Loucy (cell line): Measurements from ENCODE around the gene WHRN.

Source experiments
- H2AFZ ChIP-seq: fragments of 200-600 bp; sonication (generic); 2 replicates; pipeline ENCODE4 v1.6.0; 2016; ENCODE audit warnings: antibody characterized with exemption, mild to moderate bottlenecking, low read length, moderate library complexity
- H3F3A ChIP-seq: fragments of 200-600 bp; 2 replicates; pipeline ENCODE4 v1.6.0; 2016; ENCODE audit warnings: antibody characterized with exemption, low read depth, mild to moderate bottlenecking
- H3K27me3 ChIP-seq: fragments of 200-600 bp; sonication (generic); 2 replicates; pipeline ENCODE4 v1.6.1; 2014; ENCODE audit warnings: low read length, mild to moderate bottlenecking; ENCODE audit not compliant: insufficient read depth, poor library complexity, severe bottlenecking
- H3K36me3 ChIP-seq: fragments of 200-600 bp; sonication (generic); 2 replicates; pipeline ENCODE4 v1.6.1; 2016; ENCODE audit warnings: low read length; ENCODE audit not compliant: insufficient read depth
- H3K4me1 ChIP-seq: fragments of 200-600 bp; sonication (generic); 2 replicates; pipeline ENCODE4 v1.5.1; 2014; ENCODE audit warnings: low read length, mild to moderate bottlenecking; ENCODE audit not compliant: insufficient read depth, poor library complexity, severe bottlenecking
- H3K4me2 ChIP-seq: fragments of 200-600 bp; sonication (generic); 2 replicates; pipeline ENCODE4 v1.6.0; 2014; ENCODE audit warnings: antibody characterized with exemption, low read length, low read depth, mild to moderate bottlenecking; ENCODE audit not compliant: poor library complexity, severe bottlenecking
- H3K4me3 ChIP-seq: fragments of 200-600 bp; sonication (generic); 2 replicates; pipeline ENCODE4 v1.5.1; 2014; ENCODE audit warnings: low read length, mild to moderate bottlenecking, mixed read lengths; ENCODE audit not compliant: poor library complexity, severe bottlenecking
- H3K79me2 ChIP-seq: fragments of 200-600 bp; sonication (generic); 2 replicates; pipeline ENCODE4 v1.6.1; 2014; ENCODE audit warnings: low read length; ENCODE audit not compliant: insufficient read depth
- H3K9ac ChIP-seq: fragments of 200-600 bp; sonication (generic); 2 replicates; pipeline ENCODE4 v1.6.0; 2014; ENCODE audit warnings: mild to moderate bottlenecking, low read depth, low read length, moderate library complexity; ENCODE audit not compliant: poor library complexity, severe bottlenecking
- H3K9me2 ChIP-seq: fragments of 200-600 bp; sonication (generic); replicated peaks from 2 replicates; pipeline ENCODE4 v1.6.1; 2016; ENCODE audit warnings: low read depth, low read length, mixed read lengths
- H3K9me3 ChIP-seq: fragments of 200-600 bp; sonication (generic); 2 replicates; pipeline ENCODE4 v1.6.1; 2014; ENCODE audit warnings: mild to moderate bottlenecking, antibody characterized with exemption, low read length, low read depth; ENCODE audit not compliant: insufficient read depth
- H4K20me1 ChIP-seq: fragments of 200-600 bp; sonication (generic); 2 replicates; pipeline ENCODE4 v1.6.0; 2014; ENCODE audit warnings: antibody characterized with exemption, low read length, mild to moderate bottlenecking; ENCODE audit not compliant: insufficient read depth, poor library complexity, severe bottlenecking
- EZH2phosphoT487 ChIP-seq: fragments of 200-600 bp; IDR thresholded peaks from 2 replicates; pipeline ENCODE4 v1.6.1; 2018; ENCODE audit warnings: antibody characterized with exemption, mild to moderate bottlenecking, moderate library complexity, borderline replicate concordance
- TF ChIP-seq, protein P1 (sequence below): fragments of 200-600 bp; sonication (generic); conservative IDR thresholded peaks from 2 replicates; pipeline ENCODE4 v1.5.1; 2014; ENCODE audit warnings: mild to moderate bottlenecking, antibody characterized with exemption, low read length

WHRN gene

DNA sequence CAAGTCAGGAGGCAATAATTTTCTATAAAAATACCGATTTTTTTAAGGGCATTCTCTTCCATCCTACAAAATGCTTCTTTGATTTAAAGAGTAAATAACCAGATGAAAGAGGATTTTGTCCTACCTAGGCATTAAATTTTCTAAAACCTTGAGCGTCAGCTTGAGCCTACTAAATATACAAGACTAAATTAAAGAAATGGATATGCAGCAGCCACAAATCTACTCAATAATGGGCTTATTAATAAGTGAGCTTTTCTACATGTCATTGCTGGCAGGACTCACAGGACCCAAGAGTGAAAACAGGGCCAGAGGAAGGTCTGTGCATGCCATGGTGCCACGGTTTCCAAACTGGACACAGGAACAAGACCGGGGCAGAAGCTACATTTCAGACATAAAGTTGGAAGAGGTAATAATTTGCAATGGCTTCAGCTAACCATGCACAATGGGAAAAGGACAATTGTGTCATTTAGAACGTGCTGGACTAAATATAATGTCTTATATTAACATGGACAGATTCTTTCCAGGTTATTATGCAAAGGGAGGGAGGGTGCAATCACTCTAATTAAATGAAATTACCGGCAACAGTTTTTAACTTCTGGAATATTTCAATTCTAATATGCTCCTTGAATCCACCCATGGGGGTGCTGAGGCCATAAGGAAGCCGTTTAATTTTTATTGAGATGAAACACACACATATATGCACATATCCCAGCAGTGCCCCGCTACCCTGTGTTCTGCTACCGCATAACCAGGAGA, 5.2 kb downstream of the WHRN start:
- Histone ChIP-seq H2AFZ (no peak overlapping the region), H3F3A (no peaks in the 10 kb centered on the region), H3K36me3 (no peaks in the 10 kb centered on the region), H3K4me3 (no peak overlapping the region), H3K9me2 (no peaks in the 10 kb centered on the region), H3K79me2 (no peaks in the 10 kb centered on the region), H3K9ac (no peak overlapping the region), H3K4me1 (no peaks in the 10 kb centered on the region), H4K20me1 (no peaks in the 10 kb centered on the region), H3K9me3 (no peaks in the 10 kb centered on the region), H3K27me3 (no peaks in the 10 kb centered on the region), H3K4me2 (no peak overlapping the region)
- TF ChIP-seq, protein P1, sequence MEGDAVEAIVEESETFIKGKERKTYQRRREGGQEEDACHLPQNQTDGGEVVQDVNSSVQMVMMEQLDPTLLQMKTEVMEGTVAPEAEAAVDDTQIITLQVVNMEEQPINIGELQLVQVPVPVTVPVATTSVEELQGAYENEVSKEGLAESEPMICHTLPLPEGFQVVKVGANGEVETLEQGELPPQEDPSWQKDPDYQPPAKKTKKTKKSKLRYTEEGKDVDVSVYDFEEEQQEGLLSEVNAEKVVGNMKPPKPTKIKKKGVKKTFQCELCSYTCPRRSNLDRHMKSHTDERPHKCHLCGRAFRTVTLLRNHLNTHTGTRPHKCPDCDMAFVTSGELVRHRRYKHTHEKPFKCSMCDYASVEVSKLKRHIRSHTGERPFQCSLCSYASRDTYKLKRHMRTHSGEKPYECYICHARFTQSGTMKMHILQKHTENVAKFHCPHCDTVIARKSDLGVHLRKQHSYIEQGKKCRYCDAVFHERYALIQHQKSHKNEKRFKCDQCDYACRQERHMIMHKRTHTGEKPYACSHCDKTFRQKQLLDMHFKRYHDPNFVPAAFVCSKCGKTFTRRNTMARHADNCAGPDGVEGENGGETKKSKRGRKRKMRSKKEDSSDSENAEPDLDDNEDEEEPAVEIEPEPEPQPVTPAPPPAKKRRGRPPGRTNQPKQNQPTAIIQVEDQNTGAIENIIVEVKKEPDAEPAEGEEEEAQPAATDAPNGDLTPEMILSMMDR, result no peak
- no peak for TF ChIP-seq EZH2phosphoT487

DNA sequence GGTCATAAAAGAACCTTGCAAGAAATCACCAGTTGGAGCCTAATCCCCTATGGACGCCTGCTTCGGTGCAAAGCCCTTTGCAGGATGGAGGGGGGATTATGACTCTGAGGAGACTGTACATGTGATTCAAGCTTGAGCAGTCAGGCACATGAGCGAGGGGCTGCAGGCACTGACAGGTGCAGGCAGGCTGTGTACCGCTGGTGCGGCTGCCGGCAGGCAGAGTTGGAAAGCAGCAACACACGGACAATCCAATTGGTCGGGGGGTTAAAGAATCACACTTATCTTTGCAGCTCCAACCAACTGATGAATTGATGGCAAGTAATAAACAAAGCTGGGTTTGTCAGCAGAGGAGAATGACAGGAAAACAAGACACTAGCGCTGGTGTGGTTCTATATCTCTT, 5.7 kb downstream of the WHRN start:
- no peak overlapping the region for H2AFZ ChIP-seq
- no peaks in the 10 kb centered on the region for H3K27me3 ChIP-seq
- no peaks in the 10 kb centered on the region for H3K4me1 ChIP-seq
- no peak for TF ChIP-seq EZH2phosphoT487
- TF ChIP-seq, protein P1, result no peak
- no peaks in the 10 kb centered on the region for H3F3A ChIP-seq
- no peaks in the 10 kb centered on the region for H3K36me3 ChIP-seq
- no peaks in the 10 kb centered on the region for H3K9me3 ChIP-seq
- no peaks in the 10 kb centered on the region for H3K79me2 ChIP-seq
- H3K4me3 ChIP-seq, result no peak overlapping the region
- no peak overlapping the region for H3K4me2 ChIP-seq
- H4K20me1 ChIP-seq, result no peaks in the 10 kb centered on the region
- H3K9me2 ChIP-seq, result no peaks in the 10 kb centered on the region
- H3K9ac ChIP-seq, result no peak overlapping the region

DNA sequence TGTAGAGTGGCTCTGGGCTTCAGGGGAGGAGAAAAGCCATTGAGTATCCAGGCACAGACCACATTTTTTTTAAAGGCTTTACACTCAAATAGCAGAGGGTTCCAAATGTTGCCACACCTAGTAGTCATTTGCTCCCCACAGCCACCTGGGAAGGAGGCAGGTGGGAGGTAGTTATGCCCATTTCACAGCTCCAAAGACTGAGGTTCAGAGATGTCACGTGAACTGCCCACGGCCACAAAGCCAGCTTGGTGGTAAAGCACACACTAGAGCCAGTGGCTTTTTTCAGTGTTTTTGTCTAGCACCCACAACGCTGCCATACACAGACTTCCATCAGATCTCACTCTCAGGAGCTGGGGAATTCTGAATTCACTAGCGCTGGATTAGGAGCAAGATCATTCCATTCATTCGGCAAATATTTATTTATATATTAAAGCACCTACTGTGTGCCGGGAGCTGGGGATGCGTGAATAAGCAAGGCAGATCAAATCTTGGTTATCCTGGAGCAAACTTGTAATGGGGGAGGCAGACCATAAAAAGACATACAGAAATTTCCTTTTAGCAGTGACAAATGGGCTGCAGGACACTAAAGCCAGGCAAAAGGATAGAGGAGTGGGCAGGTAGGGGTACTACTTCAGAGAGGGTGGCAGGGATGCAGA, 7.4 kb downstream of the WHRN start:
- Histone ChIP-seq H3K9ac (no peak overlapping the region), H3K4me3 (no peak overlapping the region)

More for the DNA sequence above, 7.4 kb downstream of the WHRN start:
- H3K4me2 ChIP-seq, result no peak overlapping the region
- H3K79me2 ChIP-seq, result no peaks in the 10 kb centered on the region
- H3F3A ChIP-seq, result no peaks in the 10 kb centered on the region
- no peak overlapping the region for H2AFZ ChIP-seq
- H3K9me3 ChIP-seq, result no peaks in the 10 kb centered on the region
- H3K4me1 ChIP-seq, result no peaks in the 10 kb centered on the region
- H3K36me3 ChIP-seq, result no peaks in the 10 kb centered on the region
- TF ChIP-seq EZH2phosphoT487, result no peak
- TF ChIP-seq, protein P1, result no peak
- no peaks in the 10 kb centered on the region for H4K20me1 ChIP-seq
- no peaks in the 10 kb centered on the region for H3K27me3 ChIP-seq
- no peaks in the 10 kb centered on the region for H3K9me2 ChIP-seq
